Activated CD8-positive, alpha-beta memory T cell treated with anti-CD3 and anti-CD28 coated beads, Interleukin-2, amount 10 ng/mL, durations not matched to agents 7 days and 5 days (primary cell): Measurements from ENCODE around the gene KRTAP4-7. TPM values are rescaled to one million over a fixed set of nuclear protein-coding genes. Genes with fewer than 3 reads are reported as not detected.

Experiments used
- ATAC-seq: fragments of 150-1000 bp; cut with Tn5 transposase; one replicate; pipeline ENCODE4 v1.10.0; 2021; ENCODE audit warnings: moderate library complexity
- CTCF ChIA-PET: fragments of 350-600 bp; sonication (Branson Sonifier 250); formaldehyde crosslinking; loops from one replicate; lab custom pipeline; 2021; ENCODE audit warnings: antibody characterized with exemption; lab: Charles Lee
- DNase-seq: peaks from one replicate; pipeline ENCODE4 v3.0.0-alpha.2; 2020
- H3K27ac Mint-ChIP-seq: one replicate; pipeline ENCODE4 v1.8.0; 2021; ENCODE audit warnings: mild to moderate bottlenecking, mixed read lengths
- H3K27me3 Mint-ChIP-seq: one replicate; pipeline ENCODE4 v1.8.0; 2021; ENCODE audit warnings: mixed read lengths
- H3K36me3 Mint-ChIP-seq: one replicate; pipeline ENCODE4 v1.8.0; 2021; ENCODE audit warnings: mild to moderate bottlenecking, mixed read lengths
- H3K4me1 Mint-ChIP-seq: one replicate; pipeline ENCODE4 v1.8.0; 2021; ENCODE audit warnings: mixed read lengths
- H3K4me3 Mint-ChIP-seq: one replicate; pipeline ENCODE4 v1.8.0; 2021; ENCODE audit warnings: mild to moderate bottlenecking, moderate library complexity, mixed read lengths
- H3K9me3 Mint-ChIP-seq: one replicate; pipeline ENCODE4 v1.8.0; 2022; ENCODE audit warnings: low read depth, mixed read lengths
- total RNA-seq, 2 experiments: library from RNA; stranded (reverse); gene quantifications; one replicate each; pipeline ENCODE4 v1.2.3, GENCODE V29; 2021

Gene KRTAP4-7
- total RNA-seq, 2 experiments from 2014 or later, result not detected

DNA sequence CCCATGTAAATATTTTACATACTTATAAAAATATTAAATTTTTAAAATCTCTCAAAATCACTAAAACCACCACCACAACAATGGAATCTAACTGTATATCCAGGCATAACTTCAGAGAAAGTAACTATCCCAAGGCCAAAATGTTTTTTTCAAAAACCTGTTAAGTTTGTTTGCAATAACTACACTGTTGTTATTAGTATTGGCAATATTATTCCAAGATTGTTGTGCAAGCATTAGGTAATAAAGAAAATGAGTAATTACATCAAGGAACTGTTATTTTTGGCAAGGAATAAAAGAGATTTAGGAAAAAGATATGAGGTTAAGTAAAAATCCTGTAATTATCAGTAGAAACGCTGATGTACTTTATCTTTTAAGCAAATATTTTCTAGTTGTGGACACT is 43.4 kb downstream of the KRTAP4-7 start:
- Mint-ChIP-seq H3K27me3 (peaks cover 15% of the 10 kb centered on the region), H3K36me3 (no peaks in the 10 kb centered on the region), H3K4me1 (peaks cover 5% of the 10 kb centered on the region), H3K9me3 (peaks cover 2% of the 10 kb centered on the region), H3K4me3 (no peak overlapping the region), H3K27ac (no peak overlapping the region)
- no peak for DNase-seq
- CTCF ChIA-PET, result no interaction called here
- no peak for ATAC-seq

DNA sequence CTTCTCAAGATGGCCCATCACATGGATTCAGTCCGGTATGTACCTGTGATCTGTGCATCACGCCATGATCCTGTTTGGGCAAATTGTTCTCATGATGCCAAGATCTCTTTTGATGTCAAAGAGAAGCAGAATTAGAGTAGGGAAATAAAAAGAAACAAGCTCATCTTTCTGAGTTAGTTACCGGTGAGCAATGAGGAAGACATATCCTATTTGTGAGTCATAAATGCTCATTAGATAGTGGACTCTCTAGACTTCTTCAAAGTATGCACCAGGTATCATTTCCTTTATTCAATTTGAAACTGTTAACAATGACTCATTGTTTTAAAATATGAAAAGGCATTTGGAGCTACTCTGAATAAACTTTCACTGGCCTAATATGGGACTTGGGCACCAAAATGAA is 48.0 kb downstream of the KRTAP4-7 start:
- ATAC-seq (no peak), DNase-seq (no peak)
- Mint-ChIP-seq H3K4me1 (no peaks in the 10 kb centered on the region), H3K27me3 (peaks cover 11% of the 10 kb centered on the region), H3K36me3 (no peaks in the 10 kb centered on the region), H3K4me3 (no peak overlapping the region), H3K9me3 (no peaks in the 10 kb centered on the region), H3K27ac (no peak overlapping the region)
- CTCF ChIA-PET, result no interaction called here

DNA sequence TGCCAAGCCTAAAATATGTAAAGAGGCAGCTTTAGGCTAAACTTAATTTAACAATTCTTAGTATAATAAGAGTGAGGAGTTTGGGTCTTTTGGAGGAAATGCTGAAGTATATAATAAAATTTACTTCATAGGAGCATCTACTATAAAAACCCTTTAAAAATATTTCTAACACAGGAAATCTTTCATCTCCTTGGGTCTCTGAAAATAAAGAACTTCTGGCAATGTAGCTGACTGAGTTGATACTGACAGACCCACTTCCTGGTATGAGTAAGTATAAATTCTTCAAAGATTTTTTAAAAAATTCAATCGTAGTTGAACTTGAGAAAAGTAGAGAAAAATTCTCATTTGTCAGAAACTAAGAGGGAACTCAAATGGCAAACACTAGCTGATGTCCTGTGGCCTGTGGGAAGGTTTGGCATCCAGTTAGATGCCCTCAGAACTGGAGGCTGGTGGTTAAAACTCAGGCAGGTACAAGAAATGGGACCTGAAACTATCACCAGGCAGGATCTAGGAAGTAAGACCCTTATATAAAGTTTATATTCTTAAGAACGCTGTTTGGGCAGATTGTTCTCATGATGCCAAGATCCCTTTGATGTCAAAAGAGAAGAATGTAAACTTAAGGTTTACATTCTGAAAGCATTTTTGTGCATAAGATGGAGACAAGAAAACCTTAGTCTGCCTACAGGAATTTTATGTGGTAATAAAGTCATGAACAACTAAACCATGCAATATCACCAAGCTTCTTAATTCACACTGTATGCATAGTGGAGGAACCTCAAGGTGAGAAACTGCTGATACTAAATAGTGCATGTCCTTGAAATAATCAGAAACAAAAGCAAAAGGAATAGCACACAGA is 50.2 kb downstream of the KRTAP4-7 start:
- ATAC-seq (no peak), DNase-seq (no peak)
- H3K27me3 Mint-ChIP-seq, result peaks cover 9% of the 10 kb centered on the region
- no peak overlapping the region for H3K27ac Mint-ChIP-seq
- no peak overlapping the region for H3K4me3 Mint-ChIP-seq
- peaks cover 3% of the 10 kb centered on the region for H3K9me3 Mint-ChIP-seq
- CTCF ChIA-PET, result no interaction called here
- H3K4me1 Mint-ChIP-seq, result no peaks in the 10 kb centered on the region
- H3K36me3 Mint-ChIP-seq, result no peaks in the 10 kb centered on the region

Other genes with a start within 250 kb of the KRTAP4-7 start
- not detected for gene KRT12, start 216.9 kb upstream of the KRTAP4-7 start, total RNA-seq
- not detected for gene KRT20, start 198.9 kb upstream of the KRTAP4-7 start, total RNA-seq
- not detected for gene KRT23, start 146.5 kb upstream of the KRTAP4-7 start, total RNA-seq
- not detected for gene KRT39, start 117.2 kb upstream of the KRTAP4-7 start, total RNA-seq
- not detected for gene KRT40, start 99.8 kb upstream of the KRTAP4-7 start, total RNA-seq
- gene KRTAP3-3, start 90.0 kb upstream of the KRTAP4-7 start, total RNA-seq, result not detected
- not detected for gene KRTAP3-2, start 84.2 kb upstream of the KRTAP4-7 start, total RNA-seq
- gene KRTAP3-1, start 75.0 kb upstream of the KRTAP4-7 start, total RNA-seq, result not detected
- gene KRTAP1-5, start 56.9 kb upstream of the KRTAP4-7 start, total RNA-seq, result not detected
- gene KRTAP1-4, start 54.0 kb upstream of the KRTAP4-7 start, total RNA-seq, result not detected
- gene KRTAP1-3, start 49.3 kb upstream of the KRTAP4-7 start, total RNA-seq, result not detected
- gene KRTAP1-1, start 42.7 kb upstream of the KRTAP4-7 start, total RNA-seq, result not detected
- not detected for gene KRTAP2-1, start 36.8 kb upstream of the KRTAP4-7 start, total RNA-seq
- gene KRTAP2-2, start 28.9 kb upstream of the KRTAP4-7 start, total RNA-seq, result not detected
- gene KRTAP2-3, start 24.0 kb upstream of the KRTAP4-7 start, total RNA-seq, result not detected
- gene KRTAP2-4, start 18.3 kb upstream of the KRTAP4-7 start, total RNA-seq, result not detected
- gene KRTAP4-8, start 14.0 kb downstream of the KRTAP4-7 start, total RNA-seq, result not detected
- not detected for gene KRTAP4-16, start 18.1 kb downstream of the KRTAP4-7 start, total RNA-seq
- not detected for gene KRTAP4-9, start 21.2 kb downstream of the KRTAP4-7 start, total RNA-seq
- gene KRTAP4-11, start 34.2 kb downstream of the KRTAP4-7 start, total RNA-seq, result not detected
- not detected for gene KRTAP4-12, start 40.0 kb downstream of the KRTAP4-7 start, total RNA-seq
- gene KRTAP4-6, start 56.4 kb downstream of the KRTAP4-7 start, total RNA-seq, result not detected
- not detected for gene KRTAP4-5, start 65.7 kb downstream of the KRTAP4-7 start, total RNA-seq
- gene KRTAP4-4, start 76.6 kb downstream of the KRTAP4-7 start, total RNA-seq, result not detected
- not detected for gene KRTAP4-3, start 84.1 kb downstream of the KRTAP4-7 start, total RNA-seq
- gene KRTAP4-2, start 94.1 kb downstream of the KRTAP4-7 start, total RNA-seq, result not detected
- not detected for gene KRTAP4-1, start 100.8 kb downstream of the KRTAP4-7 start, total RNA-seq
- not detected for gene KRTAP9-1, start 105.7 kb downstream of the KRTAP4-7 start, total RNA-seq
- gene KRTAP9-2, start 142.5 kb downstream of the KRTAP4-7 start, total RNA-seq, result not detected
- gene KRTAP9-3, start 148.3 kb downstream of the KRTAP4-7 start, total RNA-seq, result not detected
- not detected for gene KRTAP9-8, start 153.8 kb downstream of the KRTAP4-7 start, total RNA-seq
- not detected for gene KRTAP9-4, start 165.5 kb downstream of the KRTAP4-7 start, total RNA-seq
- not detected for gene KRTAP9-9, start 171.2 kb downstream of the KRTAP4-7 start, total RNA-seq
- gene KRTAP9-6, start 181.2 kb downstream of the KRTAP4-7 start, total RNA-seq, result not detected
- not detected for gene KRTAP9-7, start 191.5 kb downstream of the KRTAP4-7 start, total RNA-seq
- gene KRTAP29-1, start 218.7 kb downstream of the KRTAP4-7 start, total RNA-seq, result not detected
- gene KRTAP16-1, start 225.2 kb downstream of the KRTAP4-7 start, total RNA-seq, result not detected
- gene KRTAP17-1, start 231.6 kb downstream of the KRTAP4-7 start, total RNA-seq, result not detected